ENCODE measurements around the gene PLAGL2. TPM values are rescaled to one million over a fixed set of nuclear protein-coding genes. Genes with fewer than 3 reads are reported as not detected.
"Not testable (repeated sequence)": the region's sequence is repeated elsewhere in the genome, so short reads cannot be mapped to it uniquely, and the experiment has no call there.

Gene PLAGL2
- polyA plus RNA-seq, 4 donors: 14.5 to 22.2 (median 21.2) TPM

DNA sequence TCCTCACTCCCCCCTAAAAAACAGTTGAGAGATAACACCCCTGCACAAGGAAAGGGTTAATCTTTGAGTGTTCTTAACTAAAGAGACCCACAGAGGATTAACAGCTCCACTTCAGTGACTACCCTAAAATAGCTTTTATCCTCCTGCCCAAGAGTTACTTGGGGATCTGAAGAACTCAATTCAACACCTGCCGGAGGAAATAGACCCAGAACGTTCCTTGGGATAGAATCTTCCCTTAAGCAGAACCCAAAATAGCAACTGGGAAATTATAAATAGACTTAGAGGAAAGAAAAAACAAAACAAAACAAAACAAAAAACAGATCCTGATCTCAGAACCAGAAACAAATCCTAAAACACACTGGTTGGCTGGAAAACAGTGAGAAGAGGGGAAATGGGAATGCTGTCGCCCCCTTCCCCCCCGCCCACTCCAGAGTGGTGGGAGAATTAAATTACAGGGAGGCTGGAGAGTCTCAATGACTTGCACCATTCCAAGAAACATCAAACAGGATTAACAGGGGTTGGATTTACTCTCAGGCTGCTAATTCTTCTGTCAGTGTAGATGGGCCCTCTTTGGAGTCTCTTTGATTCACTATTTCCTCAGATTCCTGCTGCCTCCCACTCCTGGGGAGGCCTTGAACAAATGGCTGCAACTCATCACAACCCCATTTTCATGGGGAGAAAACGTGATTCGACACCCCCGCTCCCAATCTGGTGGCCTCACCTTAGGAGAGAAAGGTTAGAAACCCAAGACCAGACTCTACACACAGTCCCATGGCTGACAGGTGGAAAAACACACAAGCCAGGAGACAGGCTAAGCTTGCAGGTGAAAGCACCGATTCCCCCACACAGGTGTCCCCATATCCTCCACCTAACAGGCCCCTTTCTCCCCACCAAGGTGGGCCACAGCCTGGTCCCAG lies 1.4 kb downstream of the PLAGL2 start:
- no peak for DNase-seq (ENCODE audit: low read depth in 4 of 4, low spot score in 3 of 4)

DNA sequence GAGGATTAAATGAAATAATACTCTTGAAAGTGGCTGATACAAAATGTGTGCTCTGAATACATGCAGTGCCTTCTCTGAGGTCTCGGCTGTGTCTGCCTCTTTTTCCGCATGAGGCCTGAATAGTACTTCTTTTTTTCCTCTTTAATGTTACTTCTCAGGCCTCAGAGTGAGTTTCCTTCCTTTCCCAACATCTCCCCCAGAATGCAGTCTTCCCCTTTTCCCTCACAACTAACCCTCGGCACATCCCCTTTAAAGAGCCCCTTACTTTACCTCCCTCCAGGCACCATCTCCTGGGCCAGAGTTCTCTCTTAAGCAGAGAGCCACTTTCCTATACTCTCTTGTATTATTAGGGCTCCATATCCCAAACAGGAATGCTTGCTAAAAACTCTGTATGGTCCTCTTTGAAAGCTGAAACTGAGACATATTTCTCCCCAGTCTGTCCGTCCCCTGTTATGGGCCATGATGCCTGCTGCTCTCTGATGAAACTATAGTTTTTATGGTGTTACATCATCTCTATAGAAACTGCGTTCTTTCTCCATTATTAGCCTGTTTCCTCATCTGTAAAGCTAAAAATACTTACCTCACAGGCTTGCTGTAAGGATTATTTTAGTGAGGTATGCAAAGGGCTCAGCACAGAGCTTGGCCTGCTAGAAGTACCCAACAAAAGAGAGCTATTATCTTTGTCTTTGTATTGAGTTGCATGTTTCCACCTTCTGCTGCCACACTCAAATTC lies 2.3 kb downstream of the PLAGL2 start:
- no peak for DNase-seq (ENCODE audit: low read depth in 4 of 4, low spot score in 3 of 4)

DNA sequence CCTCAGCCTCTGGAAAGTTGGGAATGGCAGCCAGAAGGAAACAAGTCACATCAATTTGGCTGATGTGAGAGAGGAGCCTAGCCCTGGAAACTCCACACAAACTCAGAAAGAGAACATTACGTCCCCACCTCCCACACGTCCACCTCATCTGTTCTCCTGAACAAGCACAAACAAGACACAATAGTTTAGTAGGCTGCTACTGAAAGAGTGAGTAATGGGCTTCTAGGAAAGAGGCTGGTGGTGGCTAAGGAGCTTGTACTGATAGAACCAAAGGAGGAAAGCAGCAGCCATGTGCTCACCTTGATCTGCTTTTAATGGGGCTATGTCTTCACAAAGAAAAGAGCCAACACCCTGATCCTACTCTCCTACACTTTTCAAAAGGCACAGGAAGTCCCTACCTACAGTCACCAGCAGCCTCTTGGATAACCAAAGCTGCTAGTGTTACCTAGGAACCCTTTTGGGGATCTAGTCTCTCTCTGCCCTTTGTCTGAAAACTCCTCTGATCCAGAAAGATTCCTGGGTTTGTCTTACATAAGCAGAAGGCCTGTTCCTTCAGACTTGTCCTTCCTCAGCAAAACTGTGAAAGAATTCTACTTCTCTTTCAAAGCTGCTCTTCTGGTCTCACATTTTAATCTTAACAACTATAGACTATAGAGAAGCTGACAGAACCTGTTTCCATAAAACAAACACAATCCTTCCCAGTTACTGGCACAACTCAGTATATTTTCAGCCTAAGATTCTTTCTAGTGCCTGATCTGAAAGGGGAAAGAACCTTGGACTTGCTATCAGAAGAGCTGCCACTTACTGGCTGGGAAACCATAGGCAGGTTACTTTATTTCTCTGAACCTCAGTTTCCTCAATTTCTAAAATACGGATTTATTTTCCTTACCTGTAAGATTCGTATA lies 3.1 kb downstream of the PLAGL2 start:
- no peak for DNase-seq (ENCODE audit: low read depth in 4 of 4, low spot score in 3 of 4)

DNA sequence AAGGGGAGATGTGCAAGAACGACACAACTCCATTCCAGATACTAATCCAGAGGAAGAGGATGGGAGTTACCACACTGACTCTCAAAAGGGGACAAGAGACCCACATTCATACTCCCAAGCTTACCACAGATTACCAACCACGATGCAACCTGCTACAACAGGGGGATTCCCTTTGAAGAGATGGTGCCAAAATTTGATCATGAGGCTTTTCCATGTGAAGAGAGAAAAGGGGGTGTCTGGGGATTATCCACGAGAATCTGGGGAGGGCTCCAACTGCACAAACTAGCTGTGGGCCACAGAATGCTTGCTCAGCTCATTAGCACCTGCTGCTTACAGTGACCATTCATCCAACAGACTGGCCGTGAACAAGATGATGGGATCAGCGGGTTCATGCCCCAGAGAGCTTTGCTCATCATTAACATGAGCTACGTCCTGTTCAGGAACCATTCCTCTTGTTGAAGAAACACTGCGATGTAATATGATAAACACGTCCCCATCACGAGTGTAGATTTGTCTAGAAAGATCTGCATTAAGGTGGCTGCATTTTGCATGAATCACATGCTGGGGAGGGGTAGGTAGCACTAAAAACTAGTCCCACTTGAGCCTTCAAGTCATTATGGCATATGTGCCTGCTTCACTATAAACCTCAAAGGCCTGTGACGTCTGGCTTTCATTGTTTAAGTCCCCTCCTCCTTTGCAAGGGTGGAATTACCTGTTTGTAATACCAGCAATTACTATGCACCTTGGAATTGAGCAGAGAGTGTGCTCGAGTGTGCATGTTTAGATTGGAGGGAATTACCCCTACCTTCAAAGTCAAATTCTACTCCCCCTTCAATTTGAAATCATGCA lies 4.0 kb downstream of the PLAGL2 start:
- DNase-seq (ENCODE audit: low read depth in 4 of 4, low spot score in 3 of 4): no peak

DNA sequence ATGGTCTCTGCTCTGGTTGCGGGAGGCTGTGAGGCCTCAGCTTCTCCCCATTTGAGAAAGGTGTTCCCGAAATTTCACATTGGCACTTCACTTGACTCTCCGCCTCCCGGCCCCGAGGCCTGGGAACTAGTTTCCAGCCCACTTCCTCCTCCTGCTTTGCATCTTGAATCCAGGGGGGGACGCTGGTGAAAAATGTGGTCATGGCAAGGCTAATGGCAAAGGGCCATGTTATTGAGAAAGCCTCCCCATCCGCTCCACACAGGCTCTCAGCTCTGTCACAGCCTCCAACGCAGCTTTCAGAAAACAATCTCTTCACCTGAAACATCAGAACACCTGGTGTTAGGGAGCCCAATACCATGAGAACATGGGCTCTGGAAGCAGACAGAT lies 5.6 kb downstream of the PLAGL2 start:
- DNase-seq (ENCODE audit: low read depth in 4 of 4, low spot score in 3 of 4): no peak

DNA sequence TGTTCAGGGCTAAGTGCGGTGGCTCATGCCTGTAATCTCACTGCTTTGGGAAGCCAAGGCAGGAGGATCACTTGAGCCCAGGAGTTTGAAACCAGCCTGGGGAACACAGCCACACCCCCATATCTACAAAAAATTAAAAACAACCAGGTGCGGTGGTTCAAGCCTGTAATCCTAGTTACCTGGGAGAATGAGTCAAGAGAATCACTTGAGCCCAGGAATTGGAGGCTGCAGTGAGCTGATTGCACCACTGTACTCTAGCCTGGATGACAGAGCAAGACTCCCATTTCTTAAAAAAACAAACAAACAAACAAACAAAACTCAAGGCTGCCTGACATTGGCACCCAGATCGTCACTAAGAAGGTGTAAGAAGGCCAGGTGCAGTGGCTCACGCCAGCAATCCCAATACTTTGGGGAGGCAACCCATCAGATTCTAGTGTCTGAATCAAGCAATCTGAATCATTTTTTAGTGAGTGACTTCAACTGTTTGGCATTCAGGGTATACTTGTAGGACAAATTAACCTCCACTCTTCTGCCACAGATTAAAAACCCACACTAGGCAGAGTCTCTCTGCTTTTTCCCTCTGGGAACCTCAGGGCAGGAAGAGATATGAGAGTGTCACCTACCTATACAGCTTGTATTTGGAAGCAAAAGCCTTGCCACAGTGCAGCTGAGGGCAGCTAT lies 6.1 kb downstream of the PLAGL2 start:
- no peak for DNase-seq (ENCODE audit: low read depth in 4 of 4, low spot score in 3 of 4)

DNA sequence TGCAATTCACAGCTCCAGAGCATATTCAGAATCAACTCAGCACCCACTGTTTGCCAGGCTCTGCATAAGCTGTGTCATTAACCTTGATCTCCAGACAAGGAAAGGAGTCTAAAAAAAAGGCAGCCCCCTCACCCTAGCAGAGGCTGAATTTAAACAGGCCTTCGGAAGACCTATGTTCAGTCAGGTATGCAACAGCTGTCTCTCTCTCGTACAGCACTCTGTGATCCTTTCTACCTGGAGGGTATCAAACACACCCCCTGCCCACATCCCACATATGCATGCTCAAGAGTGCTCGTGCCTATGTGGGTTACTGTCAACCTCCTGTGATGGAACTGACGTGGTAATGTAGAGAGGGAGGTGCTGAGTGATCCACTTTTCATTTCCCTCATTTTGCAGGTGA lies 8.5 kb downstream of the PLAGL2 start:
- no peak for DNase-seq (ENCODE audit: low read depth in 4 of 4, low spot score in 3 of 4)

DNA sequence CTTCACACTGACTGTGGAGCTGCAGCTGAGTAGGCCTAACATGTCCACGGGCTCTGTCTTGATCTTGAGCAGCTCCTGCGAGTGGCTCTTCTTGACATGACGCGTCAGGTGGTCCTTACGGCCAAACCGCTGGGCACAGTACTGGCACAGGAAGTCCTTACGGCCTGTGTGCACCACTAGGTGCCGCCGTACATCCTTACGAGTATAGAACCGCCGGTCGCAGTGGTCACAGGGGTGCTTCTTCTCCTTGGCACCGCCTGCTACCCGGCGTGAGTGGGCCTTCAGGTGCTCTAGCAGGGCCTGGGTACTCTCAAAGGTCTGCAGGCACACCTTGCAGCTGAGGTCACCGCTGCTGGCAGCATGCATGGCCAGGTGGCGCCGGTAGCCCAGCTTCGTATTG lies 10.4 kb downstream of the PLAGL2 start:
- DNase-seq (ENCODE audit: low read depth in 4 of 4, low spot score in 3 of 4): not testable (repeated sequence)

DNA sequence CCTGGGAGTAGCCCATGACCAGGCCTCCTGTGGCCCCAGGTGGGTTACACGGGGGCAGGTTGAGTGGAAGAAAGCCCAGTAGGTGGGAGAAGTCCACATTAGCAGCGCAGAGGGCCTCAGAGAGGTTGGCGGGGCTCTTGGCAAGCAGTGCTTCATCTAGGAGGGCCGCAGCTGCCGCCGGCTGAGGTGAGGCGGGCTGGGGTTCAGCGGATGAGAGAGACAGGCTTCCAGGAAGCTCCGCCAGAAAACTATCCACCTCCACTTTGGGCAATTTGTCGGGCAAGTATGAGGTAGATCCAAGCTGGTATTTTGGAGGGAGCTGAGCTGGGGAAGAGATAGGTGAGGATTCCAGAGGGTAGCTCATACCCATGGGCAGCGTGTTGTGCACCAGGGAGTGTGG lies 10.9 kb downstream of the PLAGL2 start:
- DNase-seq (ENCODE audit: low read depth in 4 of 4, low spot score in 3 of 4): not testable (repeated sequence)

DNA sequence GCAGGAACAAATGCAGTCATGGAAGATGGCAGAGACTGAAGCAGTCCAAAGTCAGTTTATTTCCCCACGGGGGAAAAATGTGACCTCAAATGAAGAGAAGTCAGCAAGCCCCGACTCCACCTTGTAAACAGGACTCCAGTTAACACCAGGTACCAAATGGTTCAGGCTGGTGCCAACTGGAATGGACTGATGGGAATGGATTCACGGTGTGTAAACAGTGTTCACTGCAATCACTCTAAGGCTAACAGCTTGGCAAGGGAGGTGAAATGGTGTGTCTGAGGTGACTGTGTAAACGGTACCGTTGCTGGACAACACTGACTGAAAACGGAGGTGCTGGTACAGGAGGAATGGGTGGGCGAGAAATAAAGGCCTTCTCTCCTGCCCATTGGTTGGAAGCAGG lies 12.0 kb downstream of the PLAGL2 start:
- no peak for DNase-seq (ENCODE audit: low read depth in 4 of 4, low spot score in 3 of 4)

DNA sequence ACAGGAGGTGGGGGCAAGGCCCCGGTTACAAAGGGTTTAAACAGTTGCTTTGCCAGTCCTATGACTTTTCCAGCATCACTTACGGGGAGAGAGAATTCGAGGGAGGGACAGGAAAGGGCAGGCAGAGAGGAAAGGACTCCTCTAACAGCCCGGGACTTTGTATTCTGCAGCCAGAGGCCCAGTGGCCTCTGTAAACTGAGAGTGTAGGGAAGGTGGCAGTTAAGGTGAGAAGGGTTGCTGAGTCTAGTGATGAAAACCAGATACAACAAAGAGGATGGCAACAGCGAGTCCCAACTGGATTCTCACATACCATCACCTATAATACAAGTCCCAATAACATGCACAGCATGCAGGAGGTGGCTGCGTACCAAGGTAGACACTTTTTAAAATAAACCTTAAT lies 13.5 kb downstream of the PLAGL2 start:
- DNase-seq (ENCODE audit: low read depth in 4 of 4, low spot score in 3 of 4): no peak

DNA sequence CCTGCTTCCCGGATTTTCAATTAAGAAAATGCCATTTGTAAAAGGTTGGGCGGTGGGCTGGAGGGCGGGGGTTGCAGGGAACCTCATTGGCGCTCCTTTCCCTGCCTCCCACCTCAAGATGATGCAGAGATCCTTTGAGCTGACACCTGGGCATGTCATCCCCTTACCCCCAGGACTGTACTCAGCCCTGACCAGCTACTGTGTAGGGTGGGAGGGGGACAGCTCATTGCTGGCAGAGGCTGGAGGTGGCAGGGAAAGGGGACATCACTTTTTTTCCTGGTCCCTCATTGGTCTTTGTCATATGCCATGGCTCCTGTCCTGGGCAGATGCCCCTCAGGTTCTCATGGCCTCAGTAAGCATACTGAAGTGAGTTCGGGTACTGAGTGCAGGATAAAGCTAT lies 14.2 kb downstream of the PLAGL2 start:
- not testable (repeated sequence) for DNase-seq (ENCODE audit: low read depth in 4 of 4, low spot score in 3 of 4)

DNA sequence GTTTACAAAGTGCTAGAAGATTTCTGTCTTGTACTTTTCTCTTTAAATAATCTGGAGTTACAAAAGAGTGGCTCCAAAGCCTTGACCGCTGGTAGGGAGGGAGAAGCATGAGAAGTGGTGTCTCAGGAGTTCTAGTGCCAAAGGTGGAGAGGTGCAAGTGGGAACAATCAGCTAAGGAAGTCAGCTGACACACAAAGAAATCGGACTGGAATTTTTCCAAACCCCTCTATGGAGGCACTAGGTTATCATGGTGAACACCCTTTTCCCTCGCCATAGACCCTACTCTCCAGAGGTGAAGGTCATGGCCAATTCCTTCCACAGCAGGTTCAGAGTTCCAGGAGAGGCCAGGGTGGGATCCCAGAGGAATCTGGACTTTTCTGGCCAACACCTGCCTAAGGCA lies 14.8 kb downstream of the PLAGL2 start:
- no peak for DNase-seq (ENCODE audit: low read depth in 4 of 4, low spot score in 3 of 4)

DNA sequence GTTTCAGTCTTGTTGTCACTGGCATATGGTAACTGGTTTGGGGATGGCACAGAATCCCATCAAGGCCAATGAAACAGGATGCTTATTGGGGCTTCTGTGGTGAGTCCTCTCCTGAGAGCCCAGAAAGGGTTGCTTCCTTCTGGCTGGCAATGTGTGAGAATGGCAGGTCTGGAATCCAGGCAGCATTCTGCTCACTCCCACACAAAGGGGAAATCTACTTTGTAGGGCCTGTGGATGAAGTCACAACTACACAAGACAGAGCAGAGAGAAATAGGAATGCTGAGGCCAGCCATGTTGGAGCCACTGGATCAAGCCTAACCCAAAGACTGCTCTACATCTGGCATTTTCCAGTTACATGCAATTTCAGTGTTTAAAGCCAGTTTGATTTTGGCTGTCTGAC lies 15.7 kb downstream of the PLAGL2 start:
- no peak for DNase-seq (ENCODE audit: low read depth in 4 of 4, low spot score in 3 of 4)

DNA sequence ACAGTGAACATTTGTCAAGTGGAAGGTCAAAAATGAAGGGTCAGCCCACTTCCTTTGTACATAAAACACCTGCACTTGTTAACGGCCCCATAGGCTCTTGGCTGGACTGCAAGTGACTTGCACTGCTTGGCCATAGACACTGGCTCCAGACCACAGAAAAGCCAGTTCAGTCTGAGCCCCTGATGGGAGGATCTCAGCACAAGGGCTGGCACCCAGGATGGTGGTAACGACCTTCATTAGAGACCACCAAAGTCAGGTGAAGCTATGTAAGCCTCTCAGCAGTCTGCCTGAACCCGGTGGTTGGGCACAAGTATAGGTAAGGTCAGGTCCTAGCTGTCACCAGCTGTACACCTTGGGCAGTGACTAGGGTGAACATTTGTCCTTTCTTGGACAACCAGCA lies 16.1 kb downstream of the PLAGL2 start:
- DNase-seq (ENCODE audit: low read depth in 4 of 4, low spot score in 3 of 4): no peak

DNA sequence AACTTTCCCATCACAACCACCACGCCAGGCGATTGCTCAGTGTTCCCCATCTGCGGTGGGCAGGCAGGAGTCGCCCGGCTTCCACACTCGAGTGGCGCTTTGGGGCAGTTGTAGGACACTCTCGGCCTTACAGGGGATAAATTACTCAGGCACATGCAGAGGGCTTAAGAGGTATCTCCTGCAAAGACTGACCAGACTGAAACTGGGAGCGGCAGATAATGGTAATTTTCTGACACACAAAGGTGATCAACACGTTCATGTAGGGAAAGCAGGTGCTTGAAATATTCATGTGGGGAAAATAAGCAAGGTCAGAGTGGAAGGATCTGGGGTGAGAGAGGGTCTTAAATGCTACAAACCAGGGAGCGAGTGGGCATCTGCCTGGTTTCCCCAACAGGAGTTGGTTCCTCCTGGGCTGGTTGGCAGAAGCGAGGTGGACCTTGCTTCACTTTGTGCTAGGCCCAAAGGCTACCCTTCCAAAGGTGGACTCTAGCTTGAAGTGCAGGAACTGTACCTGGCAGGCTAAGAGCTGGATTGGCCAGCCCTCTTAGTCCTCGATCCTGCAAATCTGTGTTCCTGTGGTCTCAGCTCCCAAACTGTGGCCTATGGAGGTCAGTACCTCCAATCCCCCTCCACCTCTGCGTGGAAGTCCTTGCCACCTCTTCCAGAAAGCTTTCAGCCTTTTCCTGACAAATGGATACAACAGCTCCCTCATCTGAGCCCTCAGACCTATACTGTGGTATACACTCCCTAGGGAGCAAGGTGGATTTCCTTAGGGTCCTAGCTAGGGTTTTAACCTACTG lies 16.7 kb downstream of the PLAGL2 start:
- no peak for DNase-seq (ENCODE audit: low read depth in 4 of 4, low spot score in 3 of 4)

DNA sequence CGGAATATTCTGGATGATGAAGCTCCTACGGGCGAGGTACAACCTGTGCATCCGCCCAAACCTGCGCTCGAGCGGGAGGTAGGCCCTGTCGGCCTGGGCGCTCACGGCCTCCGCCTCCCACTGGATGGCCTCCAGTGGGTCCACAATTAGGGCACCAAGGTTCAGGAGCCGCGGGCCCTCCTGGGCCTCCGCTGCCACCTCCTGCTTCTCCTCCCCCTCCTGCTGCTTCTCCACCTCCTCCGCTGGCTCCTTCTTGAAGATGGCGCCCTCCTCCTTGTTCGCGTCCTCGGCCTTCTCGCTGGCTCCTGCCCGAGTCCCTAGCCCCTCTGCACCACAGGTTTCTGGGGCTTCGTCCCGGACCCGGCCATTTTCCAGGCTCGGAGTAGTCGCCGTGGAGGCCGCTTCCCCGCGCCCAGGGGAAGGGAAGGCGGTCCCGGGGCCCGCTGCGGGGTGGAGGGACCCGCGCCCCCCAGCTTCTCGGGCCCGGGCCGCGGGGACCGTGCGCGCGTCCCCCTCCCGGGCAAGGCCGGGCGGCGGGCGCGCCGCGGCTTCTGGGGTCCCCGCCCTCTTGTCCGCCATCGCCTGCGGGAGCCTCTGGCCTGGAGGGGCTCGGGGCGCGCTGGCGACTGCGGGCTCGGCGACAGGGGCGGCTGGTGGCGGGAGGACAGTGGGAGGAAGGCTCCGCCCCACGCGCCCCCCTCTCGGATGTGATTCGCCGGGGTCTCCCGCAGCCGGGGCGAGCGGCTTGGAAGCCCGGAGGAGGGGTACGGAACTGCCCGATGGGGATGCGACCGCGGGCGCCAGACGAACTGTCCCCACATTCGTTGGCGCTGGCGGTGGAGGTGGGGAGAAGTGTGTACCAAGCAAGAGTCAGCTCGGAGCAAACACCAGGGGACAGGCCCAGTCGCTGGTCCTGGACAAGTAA lies 17.6 kb downstream of the PLAGL2 start:
- peak in 1 of 4 donors; percentile 43 for DNase-seq (ENCODE audit: low read depth in 4 of 4, low spot score in 3 of 4)

DNA sequence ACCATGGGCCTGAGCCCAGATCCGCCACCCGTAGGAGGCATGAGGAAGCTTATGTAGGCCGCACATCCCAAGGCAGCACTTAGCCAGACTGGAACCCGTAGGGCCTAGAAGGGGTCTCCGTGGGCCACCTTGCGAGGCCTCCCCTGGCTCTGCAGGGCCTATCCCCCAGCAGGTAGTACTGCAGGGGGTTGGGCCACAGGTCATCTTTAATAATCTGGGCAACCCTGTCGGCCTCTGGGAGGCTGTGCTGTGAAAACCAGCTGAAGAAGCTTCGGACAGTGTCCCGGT lies 18.5 kb downstream of the PLAGL2 start:
- no peak for DNase-seq (ENCODE audit: low read depth in 4 of 4, low spot score in 3 of 4)
